GM19035 (cell line): ENCODE data around the gene KERA.

Experiments used
- ATAC-seq: cut with Tn5 transposase; IDR thresholded peaks from one replicate; pipeline ENCODE4 v1.9.1; 2021; ENCODE audit not compliant: unreplicated experiment

KERA gene

DNA sequence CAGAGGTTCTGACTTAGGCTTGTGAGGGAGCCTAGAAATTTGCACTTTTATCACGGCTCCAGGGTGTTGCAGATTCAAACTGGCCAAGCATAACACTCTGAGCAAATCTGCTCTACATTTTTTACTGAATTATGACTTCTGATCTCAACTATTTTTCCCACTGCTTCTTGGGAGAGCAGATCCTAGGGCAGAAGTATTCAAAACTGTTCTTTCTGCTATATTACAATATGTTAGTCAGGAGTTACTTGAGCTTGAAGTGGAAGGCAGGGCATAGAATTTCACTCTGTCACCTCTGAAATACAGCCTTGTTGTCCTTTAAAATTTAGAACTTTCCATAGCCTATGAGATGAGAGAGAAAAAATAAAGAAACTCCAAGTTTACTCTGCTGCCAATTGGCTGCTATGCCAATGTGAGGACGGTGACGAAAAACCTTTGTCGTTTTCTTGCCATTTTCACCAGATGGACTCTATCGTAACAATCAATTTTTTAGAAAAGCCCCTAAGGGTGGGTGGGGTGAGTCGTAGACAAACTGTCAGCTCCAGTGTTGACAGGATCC lies 16.4 kb upstream of the KERA start:
- no peak for ATAC-seq

DNA sequence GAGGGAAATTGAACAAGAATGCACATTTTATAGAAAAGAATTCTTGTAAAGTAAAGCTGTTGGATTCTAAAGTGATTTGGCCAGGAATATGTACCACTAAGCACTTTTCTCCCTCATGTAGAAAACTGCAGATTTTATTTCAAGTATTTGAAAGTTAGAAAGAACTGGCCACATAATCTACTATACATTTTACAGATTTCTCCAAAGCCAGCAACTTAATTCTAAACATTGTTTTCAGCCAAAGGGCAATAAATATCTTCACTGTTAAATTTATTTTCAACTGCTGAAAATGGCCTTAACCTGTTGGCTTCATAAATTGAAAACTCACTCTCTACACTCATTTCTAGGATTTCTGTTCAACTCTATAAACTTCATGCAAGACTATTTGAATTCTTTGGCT lies 15.6 kb upstream of the KERA start:
- ATAC-seq: no peak

- no peak for ATAC-seq
Measured at GRCh38 chr12:91072931-91073330, 15.1 kb upstream of the KERA start.

DNA sequence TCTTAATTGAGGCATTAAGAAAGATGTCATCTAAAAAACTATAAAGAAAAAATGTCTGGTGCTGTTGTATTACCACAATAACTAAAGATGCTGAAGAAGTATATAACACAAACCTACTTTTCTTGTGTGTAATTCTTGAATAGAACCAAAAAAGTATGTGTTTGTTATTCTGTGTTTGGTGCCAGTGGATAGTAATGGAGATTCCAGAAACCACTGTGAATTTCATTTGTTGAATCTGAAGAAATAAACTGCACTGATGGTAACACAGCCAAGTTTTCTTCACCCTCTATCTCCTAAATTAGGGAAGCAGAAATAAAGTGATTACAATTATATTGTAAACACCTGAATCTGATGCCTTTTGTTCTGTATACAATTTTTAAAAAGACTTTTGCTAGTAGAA lies 13.1 kb upstream of the KERA start:
- no peak for ATAC-seq

GRCh38 chr12:91065396-91065795 lies 7.6 kb upstream of the KERA start:
- no peak for ATAC-seq

- ATAC-seq: no peak
Measured at GRCh38 chr12:91064640-91065039, 6.8 kb upstream of the KERA start.

DNA sequence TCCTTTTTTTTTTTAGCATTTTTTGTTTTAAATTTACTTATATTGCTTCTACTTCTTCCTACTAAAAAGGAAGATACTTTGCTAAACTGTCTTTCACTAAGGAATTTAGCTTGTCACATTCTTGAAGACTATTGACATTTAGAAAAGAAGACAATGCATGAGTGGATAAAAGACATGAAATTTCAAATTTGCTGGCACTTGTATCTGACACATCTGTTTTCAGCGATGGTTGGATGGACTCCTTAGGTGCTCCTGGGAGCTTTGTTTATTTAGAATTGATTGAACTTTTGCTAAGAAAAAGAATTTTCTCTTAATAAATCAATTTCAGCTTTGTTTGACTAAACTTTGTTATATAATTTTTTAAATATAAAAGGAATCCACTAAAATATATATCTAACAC lies 3.3 kb upstream of the KERA start:
- no peak for ATAC-seq

- ATAC-seq: no peak
Measured at GRCh38 chr12:91059211-91059610, 1.4 kb upstream of the KERA start.

DNA sequence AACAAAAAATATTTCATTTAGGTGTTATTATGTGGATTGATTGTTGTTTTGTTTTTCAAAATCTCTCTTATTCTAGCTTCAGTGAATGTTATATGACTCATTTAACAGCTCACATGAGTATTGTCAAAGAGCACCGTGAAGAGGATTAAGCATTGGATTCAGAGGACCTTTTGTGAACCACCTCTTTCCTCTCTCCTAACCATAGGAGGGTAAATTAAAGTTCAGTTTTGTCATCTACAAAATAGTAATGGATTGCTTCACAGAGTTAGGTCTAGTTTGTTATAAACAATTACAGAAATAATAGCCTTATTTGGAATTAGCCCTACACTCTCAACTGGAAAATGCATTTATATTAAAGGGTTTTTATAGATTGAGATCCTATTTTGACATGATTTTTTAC lies 962 bp upstream of the KERA start:
- no peak for ATAC-seq

DNA sequence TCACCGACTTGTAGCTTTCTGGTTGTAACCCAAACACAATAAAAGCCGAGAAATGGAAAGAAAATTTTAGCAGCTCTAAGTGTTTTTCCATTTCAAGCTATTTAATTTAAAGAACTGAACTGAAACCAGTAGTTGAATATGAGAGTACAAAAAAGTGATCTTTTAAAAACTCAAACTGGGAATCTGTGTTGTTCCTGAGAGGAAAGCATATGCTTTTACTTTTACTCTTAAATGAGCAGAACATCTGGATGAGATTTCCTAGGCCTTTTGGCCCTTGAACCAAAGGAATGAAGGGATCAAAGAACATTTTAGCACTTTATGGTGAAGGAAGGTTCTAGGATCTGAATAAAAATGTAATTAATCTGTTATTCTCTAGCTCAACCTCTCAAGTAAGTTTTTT lies 1.3 kb downstream of the KERA start:
- ATAC-seq: no peak

DNA sequence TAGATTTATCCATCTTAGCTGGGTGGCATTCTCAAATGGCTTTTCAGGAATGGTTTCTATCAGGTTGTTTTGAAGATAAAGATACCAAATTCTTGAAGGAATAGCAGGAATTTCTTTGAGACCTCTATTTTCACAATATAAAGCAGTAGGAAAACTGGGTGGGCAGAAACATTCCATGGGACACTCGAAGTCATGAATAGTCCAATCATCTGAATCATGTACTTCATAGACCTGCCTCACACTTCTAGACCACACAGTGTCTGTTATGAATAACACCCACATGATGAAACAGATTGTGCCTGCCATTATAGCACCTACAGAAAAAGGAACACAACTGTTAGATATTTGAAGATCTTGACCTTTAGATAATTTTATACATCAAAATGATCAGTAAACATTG lies 1.8 kb downstream of the KERA start:
- no peak for ATAC-seq

DNA sequence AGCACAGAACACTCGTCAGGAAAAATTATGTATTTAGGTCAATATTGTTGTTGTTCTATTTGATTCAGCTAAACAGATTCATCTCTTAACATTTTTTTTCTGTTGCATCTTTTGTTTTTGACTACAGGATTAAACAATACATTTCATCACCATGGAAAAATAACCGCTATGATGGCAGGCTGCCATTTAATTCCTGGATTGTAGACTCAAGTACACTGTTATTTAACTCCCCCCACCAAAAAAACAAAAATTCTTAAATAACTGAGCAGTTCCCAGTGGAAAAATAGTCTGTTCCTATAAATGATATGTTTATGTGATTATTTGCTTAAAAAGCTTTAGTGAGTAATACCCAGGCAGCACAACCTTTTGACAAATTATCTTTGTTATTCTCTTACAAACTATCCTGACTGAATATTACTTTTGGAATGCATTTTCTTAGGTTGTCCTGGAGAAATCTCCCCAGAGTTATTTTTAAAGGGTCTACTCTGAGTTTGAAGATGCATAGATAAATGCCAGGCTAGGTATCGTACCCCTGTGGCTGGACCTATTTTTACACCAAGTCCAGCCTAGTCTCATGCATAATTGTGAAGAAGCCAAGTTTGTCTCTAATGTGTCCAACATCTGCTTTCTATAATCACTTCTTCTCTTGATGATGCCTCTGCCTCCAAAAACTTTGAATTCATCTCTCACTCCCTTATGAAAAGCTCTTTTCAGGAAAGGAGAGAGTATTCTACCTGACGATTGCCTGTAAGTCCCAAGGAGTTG lies 3.7 kb downstream of the KERA start:
- ATAC-seq: no peak

- no peak for ATAC-seq
Measured at GRCh38 chr12:91052026-91052425, 5.8 kb downstream of the KERA start.

DNA sequence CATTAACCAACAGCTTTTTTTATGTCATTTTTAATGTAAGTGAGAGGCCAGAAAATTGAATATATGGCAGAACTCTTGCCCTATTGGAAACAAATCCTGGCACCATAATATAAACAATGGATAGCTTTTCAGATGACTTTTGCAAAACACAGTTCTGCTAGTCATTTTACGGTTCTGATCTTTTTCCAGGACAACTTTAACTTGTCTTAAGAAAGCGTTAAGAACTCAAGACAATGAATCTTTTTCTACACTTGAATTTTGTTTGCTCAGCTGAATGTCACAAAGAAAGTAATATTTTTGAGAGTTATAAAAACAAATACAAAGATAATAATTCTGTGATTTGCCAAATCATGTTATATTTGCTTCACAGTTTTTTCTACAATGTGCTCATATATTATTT lies 13.2 kb downstream of the KERA start:
- no peak for ATAC-seq

- ATAC-seq: no peak
Measured at GRCh38 chr12:91043408-91043807, 14.4 kb downstream of the KERA start.

GRCh38 chr12:91040096-91040755 lies 17.6 kb downstream of the KERA start:
- no peak for ATAC-seq

DNA sequence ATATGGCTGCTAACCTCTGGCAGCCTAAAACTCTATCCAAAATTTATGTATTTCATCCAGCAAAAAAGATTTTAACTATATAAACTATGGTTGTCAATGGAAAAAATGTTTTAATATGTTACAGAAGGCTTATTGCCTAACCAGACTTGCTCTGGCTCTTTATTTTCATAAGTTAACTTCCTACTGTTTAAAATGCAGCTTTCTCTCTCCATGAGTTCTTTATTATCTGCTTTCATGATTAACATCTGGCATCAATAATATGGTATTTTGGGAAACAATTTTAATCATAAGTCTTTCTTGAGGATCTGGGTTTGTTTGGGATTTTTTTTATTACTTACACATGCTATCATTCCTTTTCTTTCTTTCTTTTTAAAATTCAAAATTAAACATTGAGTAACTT lies 20.5 kb downstream of the KERA start:
- no peak for ATAC-seq

- no peak for ATAC-seq
Measured at GRCh38 chr12:91033251-91033650, 24.6 kb downstream of the KERA start.

GRCh38 chr12:91023326-91024004 lies 34.4 kb downstream of the KERA start:
- no peak for ATAC-seq

GRCh38 chr12:91021076-91021475 lies 36.7 kb downstream of the KERA start:
- ATAC-seq: no peak

DNA sequence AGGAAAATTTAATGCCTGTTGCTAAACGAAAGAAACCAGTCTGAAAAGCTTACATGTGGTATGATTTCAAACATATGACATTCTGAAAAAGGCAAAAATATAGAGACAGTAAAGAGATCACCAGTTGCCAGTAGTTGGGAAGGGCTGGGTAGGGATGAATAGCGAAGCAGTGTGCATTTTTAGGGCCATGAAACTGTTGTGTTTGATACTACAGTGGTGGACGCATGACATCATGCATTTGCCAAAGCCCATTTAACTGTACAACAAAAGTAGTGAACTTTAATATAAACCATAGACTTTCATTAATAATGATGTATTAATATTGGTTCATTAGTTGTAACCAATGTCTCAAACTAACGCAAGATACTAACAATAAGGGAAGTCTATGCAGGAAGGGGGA lies 38.4 kb downstream of the KERA start:
- ATAC-seq: no peak
